ENCODE results near the gene BMS1.

Gene BMS1

DNA sequence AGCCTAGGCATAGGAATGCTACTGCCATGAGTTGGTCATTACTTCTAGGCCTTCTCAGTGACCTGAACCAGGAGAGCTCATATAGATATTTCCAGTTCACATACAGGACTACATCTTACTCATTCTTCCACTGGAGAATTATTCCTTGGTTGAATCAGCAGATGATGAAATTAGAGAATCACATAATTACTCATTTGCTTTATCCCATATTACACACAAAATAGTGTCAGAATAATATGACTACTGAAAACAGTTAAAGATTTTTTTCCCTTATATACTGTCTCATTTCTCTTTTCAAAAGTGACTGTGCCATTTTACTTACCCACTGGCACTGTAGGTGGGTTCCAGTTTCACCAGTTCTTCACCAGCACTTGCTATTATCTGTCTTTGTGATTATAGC is 18.5 kb downstream of the BMS1 start:
- TF ChIP-seq TAF1 (IDR thresholded peaks at IDR 0.05; ENCODE audit: borderline replicate concordance, insufficient read depth, low read length) = no peak
- TF ChIP-seq SIN3A (IDR thresholded peaks at IDR 0.05; ENCODE audit: borderline replicate concordance, insufficient read depth, low read length) = no peak
- TF ChIP-seq POLR2AphosphoS5 (IDR thresholded peaks at IDR 0.05; ENCODE audit: low read depth, low read length) = no peak
- no peak for TF ChIP-seq FOXP2 (optimal IDR thresholded peaks at IDR 0.05; ENCODE audit: borderline replicate concordance, extremely low read depth, extremely low read length, insufficient read depth)
- TF ChIP-seq, protein P1, sequence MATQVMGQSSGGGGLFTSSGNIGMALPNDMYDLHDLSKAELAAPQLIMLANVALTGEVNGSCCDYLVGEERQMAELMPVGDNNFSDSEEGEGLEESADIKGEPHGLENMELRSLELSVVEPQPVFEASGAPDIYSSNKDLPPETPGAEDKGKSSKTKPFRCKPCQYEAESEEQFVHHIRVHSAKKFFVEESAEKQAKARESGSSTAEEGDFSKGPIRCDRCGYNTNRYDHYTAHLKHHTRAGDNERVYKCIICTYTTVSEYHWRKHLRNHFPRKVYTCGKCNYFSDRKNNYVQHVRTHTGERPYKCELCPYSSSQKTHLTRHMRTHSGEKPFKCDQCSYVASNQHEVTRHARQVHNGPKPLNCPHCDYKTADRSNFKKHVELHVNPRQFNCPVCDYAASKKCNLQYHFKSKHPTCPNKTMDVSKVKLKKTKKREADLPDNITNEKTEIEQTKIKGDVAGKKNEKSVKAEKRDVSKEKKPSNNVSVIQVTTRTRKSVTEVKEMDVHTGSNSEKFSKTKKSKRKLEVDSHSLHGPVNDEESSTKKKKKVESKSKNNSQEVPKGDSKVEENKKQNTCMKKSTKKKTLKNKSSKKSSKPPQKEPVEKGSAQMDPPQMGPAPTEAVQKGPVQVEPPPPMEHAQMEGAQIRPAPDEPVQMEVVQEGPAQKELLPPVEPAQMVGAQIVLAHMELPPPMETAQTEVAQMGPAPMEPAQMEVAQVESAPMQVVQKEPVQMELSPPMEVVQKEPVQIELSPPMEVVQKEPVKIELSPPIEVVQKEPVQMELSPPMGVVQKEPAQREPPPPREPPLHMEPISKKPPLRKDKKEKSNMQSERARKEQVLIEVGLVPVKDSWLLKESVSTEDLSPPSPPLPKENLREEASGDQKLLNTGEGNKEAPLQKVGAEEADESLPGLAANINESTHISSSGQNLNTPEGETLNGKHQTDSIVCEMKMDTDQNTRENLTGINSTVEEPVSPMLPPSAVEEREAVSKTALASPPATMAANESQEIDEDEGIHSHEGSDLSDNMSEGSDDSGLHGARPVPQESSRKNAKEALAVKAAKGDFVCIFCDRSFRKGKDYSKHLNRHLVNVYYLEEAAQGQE (IDR thresholded peaks at IDR 0.05; ENCODE audit: insufficient read depth in 1 of 2, low read depth in 2 of 2, low read length in 2 of 2) = no peak

DNA sequence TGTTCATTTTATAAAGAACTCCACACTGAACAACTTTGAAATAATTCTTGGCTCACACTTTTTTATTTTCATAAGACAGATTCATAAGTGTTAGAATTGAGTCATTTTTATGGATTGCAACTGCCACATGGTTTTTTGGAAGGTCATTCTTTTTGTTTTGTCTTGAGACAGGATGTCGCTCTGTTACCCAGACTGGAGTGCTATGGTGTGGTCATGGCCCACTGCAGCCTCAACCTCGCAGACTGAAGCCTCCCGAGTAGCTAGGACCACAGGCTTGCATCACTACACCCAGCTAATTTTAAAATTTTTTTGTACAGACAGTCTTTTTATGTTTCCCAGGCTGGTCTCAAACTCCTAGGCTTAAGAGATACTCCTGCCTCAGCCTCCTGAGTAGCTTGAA is 20.3 kb downstream of the BMS1 start:
- TF ChIP-seq POLR2AphosphoS5 (IDR thresholded peaks at IDR 0.05; ENCODE audit: low read depth, low read length) = no peak
- no peak for TF ChIP-seq FOXP2 (optimal IDR thresholded peaks at IDR 0.05; ENCODE audit: borderline replicate concordance, extremely low read depth, extremely low read length, insufficient read depth)
- TF ChIP-seq TAF1 (IDR thresholded peaks at IDR 0.05; ENCODE audit: borderline replicate concordance, insufficient read depth, low read length) = no peak
- TF ChIP-seq, protein P1 (IDR thresholded peaks at IDR 0.05; ENCODE audit: insufficient read depth in 1 of 2, low read depth in 2 of 2, low read length in 2 of 2) = no peak
- no peak for TF ChIP-seq SIN3A (IDR thresholded peaks at IDR 0.05; ENCODE audit: borderline replicate concordance, insufficient read depth, low read length)

DNA sequence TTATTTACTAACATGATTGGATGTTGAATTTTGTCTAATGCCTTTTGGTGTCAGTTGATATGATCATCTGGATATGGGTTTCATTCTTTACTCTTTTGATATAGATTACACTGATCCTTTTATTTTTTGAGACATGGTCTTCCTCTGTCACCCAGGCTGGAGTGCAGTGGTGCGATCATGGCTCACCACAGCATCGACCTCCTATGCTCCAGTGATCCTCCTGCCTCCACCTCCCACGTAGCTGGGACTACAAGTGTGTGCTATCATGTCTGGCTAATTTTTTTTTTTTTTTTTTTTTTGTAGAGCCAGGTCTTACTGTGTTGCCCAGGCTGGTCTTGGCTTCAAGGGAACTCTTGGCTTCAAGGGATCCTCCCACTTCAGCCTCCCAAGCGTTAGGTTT is 27.1 kb downstream of the BMS1 start:
- TF ChIP-seq FOXP2 (optimal IDR thresholded peaks at IDR 0.05; ENCODE audit: borderline replicate concordance, extremely low read depth, extremely low read length, insufficient read depth) (no peak), TAF1 (IDR thresholded peaks at IDR 0.05; ENCODE audit: borderline replicate concordance, insufficient read depth, low read length) (no peak), SIN3A (IDR thresholded peaks at IDR 0.05; ENCODE audit: borderline replicate concordance, insufficient read depth, low read length) (no peak), POLR2AphosphoS5 (IDR thresholded peaks at IDR 0.05; ENCODE audit: low read depth, low read length) (no peak)
- TF ChIP-seq, protein P1 (IDR thresholded peaks at IDR 0.05; ENCODE audit: insufficient read depth in 1 of 2, low read depth in 2 of 2, low read length in 2 of 2) = no peak

DNA sequence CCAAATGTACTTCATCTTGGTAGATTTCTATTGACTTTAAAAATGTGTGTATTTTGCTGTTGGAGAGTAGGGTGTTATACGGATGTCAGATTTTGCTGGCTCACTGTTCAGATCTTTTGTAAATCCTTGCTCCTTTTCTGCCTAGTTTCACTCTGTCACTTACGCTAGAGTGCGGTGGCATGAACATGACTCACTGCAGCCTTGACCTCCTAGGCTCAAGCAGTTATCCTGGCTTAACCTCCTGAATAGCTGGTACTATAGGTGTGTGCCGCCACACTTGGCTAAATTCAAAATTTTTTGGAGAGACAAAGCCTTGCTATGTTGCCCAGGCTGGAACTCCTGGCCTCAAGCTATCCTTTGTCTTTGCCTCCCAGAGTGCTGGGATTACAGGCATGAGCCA is 29.4 kb downstream of the BMS1 start:
- TF ChIP-seq TAF1 (IDR thresholded peaks at IDR 0.05; ENCODE audit: borderline replicate concordance, insufficient read depth, low read length) = no peak
- no peak for TF ChIP-seq POLR2AphosphoS5 (IDR thresholded peaks at IDR 0.05; ENCODE audit: low read depth, low read length)
- TF ChIP-seq, protein P1 (IDR thresholded peaks at IDR 0.05; ENCODE audit: insufficient read depth in 1 of 2, low read depth in 2 of 2, low read length in 2 of 2) = no peak
- TF ChIP-seq SIN3A (IDR thresholded peaks at IDR 0.05; ENCODE audit: borderline replicate concordance, insufficient read depth, low read length) = no peak

DNA sequence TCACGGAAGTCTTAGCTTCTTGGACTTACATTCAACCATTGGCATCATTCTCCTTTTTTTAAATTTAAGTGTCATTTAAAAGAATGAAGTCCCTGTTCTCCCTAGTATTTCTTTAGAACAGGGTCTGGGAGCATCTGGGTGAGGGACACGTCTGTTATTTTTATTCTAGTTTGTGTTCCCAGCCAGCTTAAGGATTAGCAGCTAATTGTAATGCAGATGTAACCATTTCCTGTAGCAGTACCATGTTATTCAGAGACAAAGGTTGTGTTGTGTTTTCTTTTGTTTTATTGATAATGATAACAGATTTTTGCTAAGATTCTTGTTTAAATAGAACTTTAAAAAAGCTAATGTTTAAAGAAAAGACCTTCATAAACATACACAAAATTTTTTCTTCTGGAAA is 34.3 kb downstream of the BMS1 start:
- TF ChIP-seq TAF1 (IDR thresholded peaks at IDR 0.05; ENCODE audit: borderline replicate concordance, insufficient read depth, low read length) (no peak), FOXP2 (optimal IDR thresholded peaks at IDR 0.05; ENCODE audit: borderline replicate concordance, extremely low read depth, extremely low read length, insufficient read depth) (no peak), POLR2AphosphoS5 (IDR thresholded peaks at IDR 0.05; ENCODE audit: low read depth, low read length) (no peak), SIN3A (IDR thresholded peaks at IDR 0.05; ENCODE audit: borderline replicate concordance, insufficient read depth, low read length) (no peak)
- TF ChIP-seq, protein P1 (IDR thresholded peaks at IDR 0.05; ENCODE audit: insufficient read depth in 1 of 2, low read depth in 2 of 2, low read length in 2 of 2) = no peak

Data from PFSK-1 (cell line).